Right ventricle myocardium superior (tissue), 1 donor: ENCODE results near the gene TRIM16. TPM values are rescaled to one million over a fixed set of nuclear protein-coding genes. Genes with fewer than 3 reads are reported as not detected.

Experiments
- total RNA-seq: library from RNA; stranded (reverse); fragmentation: NEBNext Ultra II Directional; extraction: Animal tissue kit (Norgen Biotek cat#: 25700); gene quantifications from one replicate; pipeline ENCODE4 v1.2.1, GENCODE V29; 2021
- donor health status: DM: no; HTN: yes; CAD: no; lungs with severe emphysema.

The TRIM16 gene
- total RNA-seq, 1 donor from 2014 or later: 35.1 TPM

Other genes with a start within 250 kb of the TRIM16 start
- gene CDRT4, start 216.7 kb downstream of the TRIM16 start, total RNA-seq: 1.9 TPM
- gene TVP23C, start 120.8 kb downstream of the TRIM16 start, total RNA-seq: 2.5 TPM
- gene FBXW10B, start 64.6 kb downstream of the TRIM16 start, total RNA-seq: 0.48 TPM
- 11.0 TPM for gene ZNF286A, start 15.4 kb upstream of the TRIM16 start, total RNA-seq
- not detected for gene TBC1D26, start 48.0 kb upstream of the TRIM16 start, total RNA-seq